Measurements from ENCODE around the gene ASF1A.

- TF ChIP-seq POLR2A (IDR thresholded peaks at IDR 0.05; ENCODE audit: low read length): no peak
- TF ChIP-seq GATA1 (IDR thresholded peaks at IDR 0.05; ENCODE audit: low read depth, low read length): no peak
These were observed 21.6 kb upstream of the ASF1A start for GRCh38 chr6:118872318-118872717.

All from erythroblast (primary cell).